IPS-NIHi7 (cell line): ENCODE measurements around the gene VAV2.

ENCODE experiments used
- DNase-seq: peaks from one replicate; pipeline ENCODE4 v3.0.0; 2012; ENCODE audit warnings: mixed read lengths; ENCODE audit errors: extremely low spot score

The VAV2 gene

GRCh38 chr9:133980864-133981588 lies 11.1 kb downstream of the VAV2 start:
- no peak for DNase-seq

DNA sequence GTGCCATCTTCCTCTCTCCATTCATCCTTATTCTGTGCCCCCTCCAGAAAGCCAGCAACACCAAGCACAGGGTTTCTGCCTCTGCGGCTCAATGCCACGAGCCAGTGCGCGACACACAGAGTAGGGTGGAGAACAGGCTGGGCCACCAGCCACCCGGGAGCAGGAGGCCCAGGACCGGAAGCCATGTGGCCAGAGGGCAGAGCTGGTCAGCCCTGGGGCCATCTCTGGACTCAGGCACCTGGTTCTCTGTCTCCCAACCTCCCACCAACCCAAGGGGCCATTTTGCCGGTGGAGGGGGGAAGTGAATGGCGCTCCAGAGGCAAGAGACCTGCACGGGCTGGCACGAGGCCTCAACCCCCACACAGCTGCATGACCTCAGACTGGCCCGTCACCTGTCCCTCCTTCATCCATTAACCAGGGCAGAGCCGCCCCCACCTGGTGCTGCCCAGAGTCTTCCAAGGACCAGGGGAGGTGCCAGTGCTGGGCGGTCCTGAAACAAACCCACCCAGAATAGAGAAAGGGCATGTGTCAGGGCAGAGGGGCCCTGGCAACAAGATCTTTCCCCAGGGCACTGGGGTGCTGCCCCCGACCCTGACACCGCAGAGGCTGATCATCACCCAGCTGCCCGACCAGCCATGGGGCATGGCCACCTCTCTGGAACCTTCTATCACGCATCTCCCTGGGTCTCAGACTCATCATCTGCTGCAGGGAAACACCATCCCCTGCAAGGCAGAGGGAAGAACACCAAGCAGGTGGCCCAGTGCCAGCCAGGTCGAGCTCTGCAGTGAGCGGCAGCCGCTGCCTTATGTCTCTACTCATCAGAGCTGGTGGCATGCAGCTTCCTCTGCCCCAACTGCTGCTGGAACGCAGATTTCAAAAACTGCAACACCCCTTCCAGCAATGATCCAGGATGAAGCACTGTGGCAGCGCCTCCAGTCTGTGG lies 11.9 kb downstream of the VAV2 start:
- no peak for DNase-seq

DNA sequence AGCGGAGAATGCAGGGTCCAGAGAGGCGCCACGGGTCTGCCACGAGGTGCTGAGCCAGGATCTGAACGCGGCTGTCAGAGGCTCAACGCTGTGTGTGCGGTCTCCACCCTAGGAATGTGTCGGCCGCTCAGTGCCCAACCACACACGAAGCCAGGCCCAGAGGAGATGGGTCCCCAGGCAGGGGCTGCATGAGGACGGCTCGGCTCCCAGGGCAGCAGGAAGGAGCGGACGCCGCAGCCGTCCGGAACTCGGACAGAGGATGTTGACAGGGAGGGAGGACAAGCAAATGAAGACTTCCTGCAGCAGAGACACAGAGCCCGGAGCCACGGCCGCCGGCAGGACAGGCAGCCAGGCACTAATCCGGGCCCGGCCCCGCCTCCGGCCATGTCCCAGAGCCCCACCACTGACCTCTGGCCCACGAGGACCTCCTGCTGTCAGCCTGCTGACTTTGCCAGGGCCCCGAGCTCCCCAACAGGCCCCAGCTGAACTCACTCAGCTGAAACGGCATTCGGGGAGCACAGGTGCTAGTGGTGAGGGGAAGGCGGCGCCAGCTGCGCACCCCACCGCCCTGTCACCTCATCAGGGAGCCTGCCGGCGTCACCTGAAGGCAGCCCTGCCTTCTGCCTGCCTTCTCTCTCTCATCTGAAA lies 12.7 kb downstream of the VAV2 start:
- DNase-seq: no peak

- no peak for DNase-seq
Measured at GRCh38 chr9:133978899-133979272, 13.2 kb downstream of the VAV2 start.

DNA sequence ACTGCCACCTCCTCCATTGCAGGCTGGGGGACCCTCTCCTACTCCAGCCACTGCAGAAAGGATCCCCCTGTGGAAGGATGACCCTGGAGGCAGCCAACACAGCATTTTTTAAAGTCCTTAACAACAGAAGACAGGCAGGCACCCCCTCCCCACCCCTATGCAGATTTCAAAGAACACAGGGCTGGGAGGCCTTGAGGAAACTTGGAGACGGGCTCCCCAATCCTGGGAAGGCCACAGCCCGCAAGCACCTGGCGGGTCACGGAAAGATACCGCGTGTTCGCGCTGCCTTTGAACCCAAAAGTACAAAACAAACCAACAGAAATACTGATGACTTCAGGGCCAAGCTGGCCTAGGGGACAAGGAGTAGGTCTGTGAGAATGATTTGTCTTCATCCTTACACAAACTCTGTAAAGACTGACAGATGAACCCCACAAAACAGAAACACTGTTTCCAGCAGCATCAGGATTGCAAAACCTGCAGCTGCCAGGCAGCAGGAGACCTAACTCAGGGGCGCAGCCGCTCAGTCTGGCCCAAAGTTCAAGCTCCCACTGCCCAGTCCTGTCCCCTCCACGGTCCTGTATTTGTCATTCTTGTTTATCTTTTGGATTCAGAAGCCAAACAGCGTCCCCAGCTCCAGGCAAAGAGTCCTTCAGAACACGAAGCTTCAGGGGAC lies 13.8 kb downstream of the VAV2 start:
- DNase-seq: no peak

DNA sequence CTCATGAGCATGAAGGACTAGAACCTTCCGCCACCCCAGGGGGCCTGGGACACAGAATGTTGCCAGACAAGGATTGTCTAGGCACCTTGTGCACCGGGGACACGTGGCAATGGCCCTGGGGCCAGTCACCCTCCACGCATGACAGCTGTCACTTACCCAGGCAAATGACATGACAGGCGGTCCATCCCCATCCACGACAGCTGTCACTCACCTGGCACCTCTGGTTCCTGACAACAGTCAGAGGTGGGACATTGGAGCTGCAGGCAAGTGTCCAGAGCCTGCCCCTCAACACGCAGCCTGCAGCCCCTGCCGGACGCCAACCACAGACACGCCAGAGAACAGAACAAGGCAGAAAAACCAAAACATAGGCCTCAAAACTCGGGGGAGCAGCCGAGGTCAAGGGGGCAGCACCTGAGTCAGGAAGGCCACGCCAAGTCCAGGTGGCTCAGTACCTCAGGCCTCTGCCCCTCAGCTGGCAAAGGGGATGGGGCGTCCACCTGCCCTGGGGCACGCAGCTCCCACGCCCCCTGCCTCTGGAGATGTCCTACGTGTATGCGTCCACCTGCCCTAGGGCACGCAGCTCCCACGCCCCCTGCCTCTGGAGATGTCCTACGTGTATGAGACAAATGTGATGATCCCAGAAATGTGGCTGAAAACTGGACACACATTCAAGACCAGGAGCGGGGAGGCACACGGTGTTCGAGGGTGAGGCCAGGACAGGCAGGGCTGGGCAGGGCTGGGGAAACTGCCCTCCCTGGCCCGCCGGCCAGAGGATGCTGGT lies 14.5 kb downstream of the VAV2 start:
- no peak for DNase-seq

- no peak for DNase-seq
Measured at GRCh38 chr9:133976887-133977286, 15.2 kb downstream of the VAV2 start.

DNA sequence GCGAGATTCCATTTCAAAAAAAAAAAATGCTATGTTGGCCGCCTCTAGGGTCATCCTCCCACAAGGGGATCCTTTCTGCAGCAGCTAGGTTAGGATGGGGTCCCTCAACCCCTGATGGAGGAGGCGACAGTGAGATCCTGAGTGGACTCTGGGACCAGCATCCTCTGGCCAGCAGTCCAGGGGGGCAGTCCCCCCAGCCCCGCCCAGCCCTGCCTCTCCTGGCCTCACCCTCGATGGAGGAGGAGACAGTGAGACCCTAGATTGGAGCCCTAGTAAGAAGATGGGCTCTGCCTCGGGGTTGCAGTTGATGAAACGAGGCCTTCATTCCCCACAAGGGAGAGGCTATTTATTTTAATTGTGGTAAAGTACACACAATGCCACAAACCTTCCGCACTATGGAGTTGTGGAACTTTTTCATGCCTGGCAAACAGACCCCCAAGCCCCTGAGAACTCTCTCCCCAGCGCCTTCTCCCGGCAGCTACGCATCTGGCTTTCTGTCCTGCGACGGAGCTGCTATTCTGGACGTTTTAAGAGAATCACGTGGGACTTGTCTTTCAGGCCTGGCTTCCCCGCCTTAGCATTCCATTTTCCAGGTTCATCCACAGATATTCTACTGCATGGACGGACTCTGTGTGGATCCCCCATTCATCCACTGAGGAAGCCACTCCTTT lies 15.8 kb downstream of the VAV2 start:
- DNase-seq: no peak

GRCh38 chr9:133975511-133975910 lies 16.6 kb downstream of the VAV2 start:
- DNase-seq: no peak

DNA sequence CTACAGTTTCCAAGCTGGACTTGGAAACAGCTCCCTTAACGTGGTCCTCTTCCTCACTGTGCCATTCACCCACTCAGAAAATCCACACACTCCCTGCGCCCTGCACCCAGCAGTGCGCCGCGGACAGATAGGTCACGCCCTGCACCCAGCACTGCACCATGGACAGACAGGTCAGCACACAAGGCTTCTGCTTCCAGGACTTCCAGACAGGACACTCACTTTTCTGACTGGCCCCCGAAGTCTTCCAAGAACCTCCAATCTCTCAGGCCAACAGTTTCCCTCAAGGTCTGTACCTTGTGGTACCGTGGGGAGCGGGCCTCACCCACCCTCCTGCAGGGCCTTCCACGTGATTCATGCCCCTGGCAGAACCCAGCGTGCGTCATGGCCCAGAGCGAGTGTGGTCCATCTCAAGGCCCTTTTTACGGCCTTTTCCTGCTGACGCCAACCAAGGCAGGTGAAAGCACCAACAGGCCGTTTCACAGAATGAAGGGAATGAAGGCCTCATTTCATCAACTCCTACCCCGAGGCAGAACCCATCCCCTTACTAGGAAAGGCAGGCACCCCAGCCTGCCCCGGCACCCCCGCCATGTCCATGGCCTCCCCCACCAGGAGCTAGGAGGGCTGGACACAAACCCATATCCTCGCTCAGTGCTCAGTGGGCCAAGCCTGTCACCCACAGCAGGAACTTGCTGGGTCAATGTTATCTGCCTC lies 17.3 kb downstream of the VAV2 start:
- DNase-seq: no peak

DNA sequence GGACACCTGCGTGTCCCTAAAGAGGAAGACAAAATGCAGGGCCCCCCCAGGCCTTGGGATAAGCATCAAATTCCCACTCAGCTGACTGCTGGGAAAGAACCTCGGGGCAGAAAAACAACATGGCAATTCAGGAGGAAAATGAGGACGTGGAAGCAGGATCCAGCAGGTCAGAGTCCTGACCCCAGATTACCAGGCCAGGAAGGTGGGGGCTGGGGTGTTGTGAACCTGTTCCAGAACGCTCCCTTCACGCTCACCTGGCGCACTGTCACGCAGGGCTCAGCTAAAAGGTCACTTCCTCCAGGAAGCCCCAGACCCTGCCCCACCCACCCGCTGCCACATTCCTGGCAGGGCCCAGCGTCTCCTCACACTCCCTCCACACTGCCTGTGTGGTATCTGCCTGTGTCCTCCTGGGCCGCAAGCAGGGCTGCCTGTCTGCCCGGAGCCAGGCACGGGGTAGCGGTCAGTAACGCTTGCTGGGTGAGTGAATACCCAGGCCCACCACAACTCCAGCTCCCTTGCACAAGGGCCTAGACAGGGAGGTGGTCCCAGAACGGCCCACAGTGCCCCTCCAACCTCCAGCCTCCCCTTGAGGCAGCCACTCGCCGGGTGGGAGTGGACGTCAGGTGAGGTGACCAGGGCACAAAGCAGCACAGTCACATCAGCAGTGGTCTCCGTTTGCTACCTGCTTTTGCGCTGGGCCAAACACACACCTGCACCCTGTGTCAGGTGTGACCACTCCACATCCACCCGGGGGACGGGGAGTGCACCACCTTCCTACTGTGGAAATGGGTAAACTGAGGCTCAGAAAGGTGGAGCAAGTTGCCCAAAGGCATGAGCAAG lies 18.1 kb downstream of the VAV2 start:
- no peak for DNase-seq

DNA sequence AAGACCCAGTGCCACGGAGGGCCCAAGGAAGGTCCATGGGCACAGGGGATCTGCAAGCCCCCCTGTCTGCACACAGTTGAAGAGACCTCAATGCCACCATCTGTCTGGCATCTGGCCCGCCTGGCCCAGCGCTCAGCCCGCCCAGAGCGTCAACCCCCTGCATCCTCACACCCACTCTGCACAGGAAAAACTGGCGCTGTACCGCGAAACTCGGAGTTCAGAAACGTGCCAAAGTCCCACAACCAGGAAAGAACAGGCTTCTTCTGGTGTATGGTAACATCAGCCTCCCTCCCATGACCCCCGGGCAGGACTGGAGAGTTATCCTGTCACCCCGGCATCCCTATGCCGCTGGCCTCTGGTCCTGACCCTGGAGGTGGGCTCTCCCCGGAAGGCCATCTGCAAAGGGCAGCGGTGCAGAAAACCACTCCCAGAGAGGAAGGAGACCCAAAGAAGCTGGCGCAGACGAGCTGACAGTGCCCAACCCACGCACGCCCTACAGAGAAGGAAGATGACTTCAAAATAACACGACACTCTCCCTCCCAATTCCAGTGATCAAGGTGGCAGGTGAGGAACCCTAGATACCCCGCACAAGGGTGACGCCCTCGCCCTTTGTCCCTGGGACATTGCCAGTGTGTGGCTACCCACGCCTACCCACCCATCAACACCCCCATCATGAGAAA lies 18.9 kb downstream of the VAV2 start:
- no peak for DNase-seq

GRCh38 chr9:133971981-133972941 lies 19.9 kb downstream of the VAV2 start:
- no peak for DNase-seq

DNA sequence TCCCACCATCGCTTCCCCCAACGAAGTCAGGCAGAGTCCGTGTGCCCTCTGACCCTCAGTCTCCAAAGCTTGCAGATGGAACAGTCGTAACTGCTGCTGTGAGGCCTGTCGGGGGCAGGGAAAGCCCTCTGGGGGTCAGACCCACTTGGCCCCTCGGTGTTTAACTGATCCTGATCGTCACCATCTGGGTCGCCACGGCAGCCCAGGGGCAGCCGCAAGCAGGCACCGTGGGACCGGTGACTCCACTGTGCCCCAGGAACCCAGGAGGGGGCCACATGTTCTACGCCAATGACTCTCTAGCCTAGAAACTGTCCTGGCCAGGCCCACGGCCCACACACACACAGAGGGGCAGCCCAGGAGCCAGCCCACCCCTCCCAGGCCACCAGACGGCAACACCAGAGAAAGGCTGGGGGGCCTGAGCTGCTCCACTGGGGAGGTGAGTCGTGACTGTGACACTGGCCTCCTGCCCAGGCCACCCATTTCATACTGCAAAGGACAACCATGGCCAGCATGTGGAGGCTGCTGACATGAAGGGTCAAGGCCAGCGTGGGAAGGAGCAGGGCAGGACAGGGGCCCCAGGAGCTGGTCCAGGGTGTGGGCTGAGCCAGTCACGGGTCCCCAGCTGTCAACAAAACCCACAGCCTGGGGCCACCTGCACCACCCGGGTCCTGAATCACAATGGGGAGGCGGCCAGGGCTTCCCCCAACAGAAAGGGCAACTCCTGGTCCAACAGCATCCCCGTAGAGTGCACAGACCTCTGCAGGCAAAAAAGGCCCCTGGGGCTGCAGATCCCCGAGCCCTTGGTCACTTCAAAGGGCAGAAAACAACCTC lies 20.8 kb downstream of the VAV2 start:
- DNase-seq: no peak

- DNase-seq: no peak
Measured at GRCh38 chr9:133970581-133971058, 21.5 kb downstream of the VAV2 start.
